Fibroblast of pulmonary artery (primary cell): ENCODE data around the gene SLC39A9.
"Not testable (repeated sequence)": the region's sequence is repeated elsewhere in the genome, so short reads cannot be mapped to it uniquely, and the experiment has no call there.

Experiments used
- DNase-seq: peaks from one replicate; pipeline ENCODE4 v3.0.0-alpha.2; 2010; ENCODE audit warnings: low read depth
- H3K4me3 ChIP-seq: replicated peaks from 2 replicates; pipeline ENCODE4 v1.5.1; 2011; ENCODE audit warnings: low read depth, mild to moderate bottlenecking, control low read depth, low read length, moderate library complexity
- TF ChIP-seq, protein P1 (sequence below): IDR thresholded peaks from 2 replicates; pipeline ENCODE4 v1.5.1; 2011; ENCODE audit warnings: mild to moderate bottlenecking, control low read depth, low read length, inconsistent platforms; ENCODE audit errors: missing control alignments

SLC39A9 gene

DNA sequence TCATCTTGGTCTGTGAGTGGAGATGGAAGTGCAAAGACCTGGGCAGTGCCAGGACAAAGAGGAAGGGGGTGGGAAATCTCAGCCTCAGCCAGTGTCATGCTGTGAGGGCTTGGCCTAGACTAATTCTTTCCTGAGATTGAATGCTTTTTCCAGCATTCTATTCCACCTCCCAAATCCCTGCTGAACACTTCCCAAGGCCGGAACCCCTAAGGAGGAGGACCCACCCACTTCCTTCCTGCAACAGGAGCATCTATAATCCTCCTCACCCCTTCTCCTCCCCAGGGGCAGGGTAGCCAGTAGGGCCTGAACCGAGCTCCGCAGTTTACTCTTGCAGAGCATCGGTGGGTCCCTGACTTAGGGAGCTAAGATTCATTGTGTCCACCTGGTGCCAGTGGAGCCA, 89.3 kb downstream of the SLC39A9 start:
- TF ChIP-seq, protein P1, sequence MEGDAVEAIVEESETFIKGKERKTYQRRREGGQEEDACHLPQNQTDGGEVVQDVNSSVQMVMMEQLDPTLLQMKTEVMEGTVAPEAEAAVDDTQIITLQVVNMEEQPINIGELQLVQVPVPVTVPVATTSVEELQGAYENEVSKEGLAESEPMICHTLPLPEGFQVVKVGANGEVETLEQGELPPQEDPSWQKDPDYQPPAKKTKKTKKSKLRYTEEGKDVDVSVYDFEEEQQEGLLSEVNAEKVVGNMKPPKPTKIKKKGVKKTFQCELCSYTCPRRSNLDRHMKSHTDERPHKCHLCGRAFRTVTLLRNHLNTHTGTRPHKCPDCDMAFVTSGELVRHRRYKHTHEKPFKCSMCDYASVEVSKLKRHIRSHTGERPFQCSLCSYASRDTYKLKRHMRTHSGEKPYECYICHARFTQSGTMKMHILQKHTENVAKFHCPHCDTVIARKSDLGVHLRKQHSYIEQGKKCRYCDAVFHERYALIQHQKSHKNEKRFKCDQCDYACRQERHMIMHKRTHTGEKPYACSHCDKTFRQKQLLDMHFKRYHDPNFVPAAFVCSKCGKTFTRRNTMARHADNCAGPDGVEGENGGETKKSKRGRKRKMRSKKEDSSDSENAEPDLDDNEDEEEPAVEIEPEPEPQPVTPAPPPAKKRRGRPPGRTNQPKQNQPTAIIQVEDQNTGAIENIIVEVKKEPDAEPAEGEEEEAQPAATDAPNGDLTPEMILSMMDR = no peak

DNA sequence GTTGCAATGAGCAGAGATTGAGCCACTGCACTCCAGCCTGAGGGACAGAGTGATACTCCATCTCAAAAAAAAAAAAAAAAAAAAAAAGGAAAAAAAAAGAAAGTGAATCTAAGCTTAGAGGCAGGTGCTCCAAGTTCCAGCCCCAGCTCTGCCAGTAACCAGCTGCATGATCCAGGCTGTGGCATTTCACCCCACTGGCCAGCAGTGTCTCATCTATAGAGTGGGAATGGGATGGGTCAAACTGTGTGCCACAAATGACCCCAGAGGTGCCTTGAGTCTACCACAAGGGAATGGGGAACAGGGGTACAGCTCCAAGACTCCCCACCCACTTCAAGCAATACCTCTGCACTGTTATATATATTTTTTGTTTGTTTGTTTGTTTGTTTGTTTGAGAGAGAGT, 91.0 kb downstream of the SLC39A9 start:
- no peak for DNase-seq
- TF ChIP-seq, protein P1 = no peak
- H3K4me3 ChIP-seq = no peak overlapping the region

More for the DNA sequence above, 89.3 kb downstream of the SLC39A9 start:
- no peak overlapping the region for H3K4me3 ChIP-seq
- no peak for DNase-seq

DNA sequence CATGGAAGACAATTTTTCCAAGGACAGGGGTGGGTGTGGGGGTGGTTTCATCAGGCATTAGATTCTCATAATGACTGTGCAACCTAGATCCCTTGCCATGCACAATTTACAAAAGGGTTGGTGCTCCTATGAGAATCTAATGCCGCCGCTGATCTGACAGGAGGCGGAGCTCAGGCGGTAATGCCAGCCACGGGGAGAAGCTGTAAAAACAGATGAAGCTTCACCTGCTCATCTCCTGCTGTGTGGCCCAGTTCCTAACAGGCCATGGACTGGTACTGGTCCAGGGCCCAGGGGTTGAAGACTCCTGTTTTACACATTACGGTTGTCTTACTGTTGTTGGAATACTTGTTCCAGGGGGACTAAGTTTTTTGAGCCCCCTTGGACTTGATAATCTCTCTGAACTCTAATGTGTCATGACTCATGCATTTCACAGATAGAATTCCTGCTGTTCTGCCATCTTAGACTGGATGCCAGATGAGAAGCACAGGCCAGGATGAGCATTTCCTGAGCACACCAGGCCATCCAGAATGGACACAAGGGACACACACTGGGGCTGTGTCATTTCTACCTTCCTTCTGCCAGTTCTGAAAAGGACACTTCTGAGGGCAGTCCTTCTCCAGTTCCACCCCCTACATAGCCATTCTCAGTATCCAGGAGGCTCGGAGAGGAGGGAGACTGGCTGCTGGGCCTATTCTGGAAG, 91.9 kb downstream of the SLC39A9 start:
- H3K4me3 ChIP-seq = no peak overlapping the region
- TF ChIP-seq, protein P1 = no peak
- no peak for DNase-seq

DNA sequence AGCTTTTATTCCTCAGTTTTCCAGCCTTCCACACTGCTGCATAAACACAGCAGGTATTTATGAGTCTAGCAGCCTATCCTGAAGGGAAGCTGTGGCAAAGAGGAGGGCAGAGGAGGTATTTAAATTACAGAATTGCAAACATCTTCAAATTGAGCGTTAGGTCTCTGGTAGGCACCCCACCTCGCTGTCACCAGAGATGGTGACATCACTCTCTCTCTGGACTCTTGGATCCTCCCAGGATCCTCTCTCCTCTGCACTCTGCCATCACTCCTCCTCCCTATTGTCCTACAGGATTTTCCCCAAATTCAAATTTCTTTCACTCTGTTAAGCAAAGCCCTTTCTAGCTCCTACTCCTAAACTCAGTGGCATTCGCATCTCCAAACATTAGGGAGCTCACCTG, 92.7 kb downstream of the SLC39A9 start:
- DNase-seq = no peak
- TF ChIP-seq, protein P1 = no peak
- H3K4me3 ChIP-seq = no peak overlapping the region

DNA sequence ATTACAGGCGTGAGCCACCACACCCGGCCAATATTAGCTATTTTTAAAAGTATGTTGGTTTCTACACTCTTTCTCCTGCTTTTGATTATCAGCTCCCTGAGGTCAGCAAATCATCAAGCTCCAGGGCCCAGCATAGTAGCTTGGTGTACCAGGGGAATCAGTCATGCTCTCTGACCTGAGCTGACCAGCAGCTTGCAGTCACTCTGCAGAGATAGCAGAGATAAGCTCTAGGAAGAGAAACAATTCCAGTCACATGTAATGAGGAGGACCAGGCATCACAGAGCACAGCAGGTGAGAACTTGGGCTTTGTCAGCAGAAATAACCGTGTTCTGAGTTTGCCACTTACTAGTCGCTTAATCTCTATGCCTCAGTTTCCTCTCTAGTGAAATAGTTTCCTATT, 94.5 kb downstream of the SLC39A9 start:
- H3K4me3 ChIP-seq = no peak overlapping the region
- TF ChIP-seq, protein P1 = no peak
- no peak for DNase-seq

DNA sequence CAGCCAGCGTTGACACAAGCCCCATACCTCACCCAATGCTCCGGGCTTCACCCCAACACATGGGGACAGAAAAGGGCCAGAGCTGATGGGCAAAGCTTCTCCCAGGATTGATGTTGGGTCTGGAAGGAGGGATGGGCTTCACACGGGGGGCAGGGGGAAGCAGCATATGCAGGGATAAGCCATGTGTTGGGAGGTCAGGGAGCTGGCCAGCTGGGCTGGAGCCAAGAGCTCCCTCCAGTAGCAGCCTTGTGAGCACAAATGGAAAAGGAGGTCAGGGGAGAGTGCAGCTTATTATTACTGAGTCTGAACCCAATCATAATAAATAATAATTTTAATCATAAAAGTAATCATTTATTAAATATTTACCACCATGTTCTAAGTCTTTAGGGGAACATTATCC, 95.3 kb downstream of the SLC39A9 start:
- TF ChIP-seq, protein P1 = no peak
- DNase-seq = no peak
- no peak overlapping the region for H3K4me3 ChIP-seq

DNA sequence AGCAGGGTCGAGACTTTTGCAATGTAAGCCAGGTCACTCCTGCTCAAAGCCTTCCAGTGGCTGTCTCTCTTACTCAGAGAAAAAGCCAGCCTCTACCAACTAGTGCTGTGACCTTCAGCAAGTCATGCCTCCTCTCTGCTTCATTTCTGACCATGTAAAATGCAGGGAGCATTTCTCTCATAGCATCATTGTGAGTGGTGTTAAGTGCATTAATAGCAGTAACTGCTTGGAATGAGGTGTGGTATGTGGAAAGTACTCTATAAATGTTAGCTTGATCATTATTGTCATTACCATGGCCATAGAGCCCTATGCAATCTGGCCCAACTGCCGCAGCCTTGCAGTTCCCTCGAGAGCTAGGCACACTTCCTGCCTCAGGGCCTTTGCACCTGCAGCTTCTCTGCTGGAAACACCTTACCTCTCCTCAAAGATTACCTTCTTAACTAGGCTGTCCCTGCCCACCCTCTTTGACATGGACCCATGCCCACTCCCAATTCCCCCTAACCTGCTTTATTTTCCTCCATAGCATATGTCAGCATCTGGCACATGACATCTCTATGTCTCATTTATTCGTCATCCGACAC, 96.9 kb downstream of the SLC39A9 start:
- no peak overlapping the region for H3K4me3 ChIP-seq
- TF ChIP-seq, protein P1 = no peak
- no peak for DNase-seq

DNA sequence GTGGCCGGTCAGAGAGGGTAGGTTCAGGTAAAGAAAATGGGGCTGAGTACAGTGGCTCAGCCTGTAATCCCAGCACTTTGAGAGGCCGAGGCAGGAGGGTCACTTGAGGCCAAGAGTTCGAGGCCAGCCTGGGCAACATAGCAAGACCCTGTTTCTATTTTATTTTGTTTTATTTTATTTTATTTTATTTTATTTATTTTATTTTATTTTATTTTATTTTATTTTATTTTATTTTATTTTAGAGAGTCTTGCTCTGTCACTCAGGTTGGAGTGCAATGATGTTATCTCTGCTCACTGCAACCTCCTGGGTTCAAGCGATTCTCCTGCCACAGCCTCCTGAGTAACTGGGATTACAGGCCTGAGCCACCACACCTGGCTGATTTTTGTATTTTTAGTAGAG, 99.4 kb downstream of the SLC39A9 start:
- H3K4me3 ChIP-seq, DNase-seq: not testable (repeated sequence)

DNA sequence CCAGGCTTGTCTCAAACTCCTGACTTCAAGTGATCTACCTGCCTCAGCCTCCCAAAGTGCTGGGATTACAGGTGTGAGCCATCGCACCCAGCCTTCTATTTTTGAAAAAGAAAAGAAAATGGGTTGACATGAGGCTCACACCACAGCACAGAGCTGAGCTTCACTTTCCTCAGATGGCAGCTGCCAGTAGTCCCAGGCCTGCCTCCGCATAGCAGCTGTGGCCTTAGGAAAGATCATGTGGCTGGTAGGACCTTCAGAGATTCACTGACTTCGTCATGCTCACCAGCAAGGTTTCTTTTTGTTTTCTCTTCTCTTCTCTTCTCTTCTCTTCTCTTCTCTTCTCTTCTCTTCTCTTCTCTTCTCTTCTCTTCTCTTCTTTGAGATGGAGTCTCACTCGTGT, 99.8 kb downstream of the SLC39A9 start:
- H3K4me3 ChIP-seq, DNase-seq: not testable (repeated sequence)
